Measurements from ENCODE around the gene COLGALT1.

Gene COLGALT1

GRCh38 chr19:17602217-17602616 is 46.8 kb downstream of the COLGALT1 start:
- DNase-seq = no peak

DNA sequence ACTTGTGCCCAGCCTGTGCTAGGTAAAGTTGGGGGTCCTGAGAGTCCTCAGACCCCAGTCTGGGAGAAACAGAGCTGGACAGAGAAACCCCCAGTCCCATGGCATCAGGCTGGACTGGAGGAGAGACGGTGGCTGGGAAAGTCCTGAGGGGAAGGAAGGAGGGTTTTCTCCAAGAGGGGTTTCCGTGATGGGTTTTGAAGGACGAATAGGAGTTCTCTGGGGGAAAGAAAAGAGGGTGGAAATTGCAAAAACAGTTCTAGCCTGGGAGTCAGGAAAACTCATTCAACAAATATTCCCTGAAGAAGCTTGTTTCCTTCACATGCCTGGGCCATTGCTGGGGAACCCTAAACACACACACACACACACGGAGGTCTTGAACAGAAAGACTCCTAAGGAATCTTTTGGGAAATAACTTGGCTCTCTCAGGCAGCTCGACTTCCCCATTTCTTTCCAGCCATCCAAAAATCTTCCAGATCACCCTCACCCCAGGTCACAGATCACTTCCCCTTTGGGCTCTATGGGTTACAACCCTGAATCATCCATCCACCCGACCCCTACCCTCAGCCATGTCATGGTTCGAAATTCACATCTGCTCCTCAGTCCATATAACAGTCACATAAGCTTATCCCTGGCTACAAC is 47.5 kb downstream of the COLGALT1 start:
- DNase-seq = no peak

GRCh38 chr19:17604372-17605025 is 49.0 kb downstream of the COLGALT1 start:
- no peak for DNase-seq

GRCh38 chr19:17605117-17605516 is 49.7 kb downstream of the COLGALT1 start:
- no peak for DNase-seq

GRCh38 chr19:17605761-17606589 is 50.5 kb downstream of the COLGALT1 start:
- peak; percentile 61 for DNase-seq

DNA sequence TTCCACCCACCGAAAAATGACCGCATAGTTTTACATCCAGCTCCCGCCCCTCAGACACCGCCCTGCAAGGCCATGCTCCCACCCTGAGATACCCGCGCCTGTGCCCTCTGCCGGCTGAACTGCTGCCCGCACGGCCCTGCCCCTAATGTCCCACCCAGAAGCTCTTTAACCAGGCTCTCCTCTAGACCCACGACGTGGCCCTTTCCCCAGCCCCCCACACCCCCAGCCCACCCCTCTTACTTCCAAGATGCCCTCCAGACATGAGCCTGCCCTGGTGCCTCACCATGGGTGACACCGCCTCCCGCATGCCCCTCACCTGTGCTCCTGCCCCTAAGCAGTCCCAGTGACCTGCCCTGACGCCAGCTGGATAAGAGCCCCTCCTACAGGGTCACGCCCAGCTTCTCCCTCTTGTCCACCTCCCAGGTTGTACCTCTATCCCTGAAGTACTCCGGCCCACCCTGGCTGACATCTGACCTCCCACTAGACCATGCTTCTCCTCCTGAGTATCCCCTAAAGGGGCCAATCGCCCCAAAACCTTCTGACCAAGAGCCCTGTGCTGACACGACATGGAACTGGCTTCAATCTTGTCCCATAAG is 51.2 kb downstream of the COLGALT1 start:
- no peak for DNase-seq

DNA sequence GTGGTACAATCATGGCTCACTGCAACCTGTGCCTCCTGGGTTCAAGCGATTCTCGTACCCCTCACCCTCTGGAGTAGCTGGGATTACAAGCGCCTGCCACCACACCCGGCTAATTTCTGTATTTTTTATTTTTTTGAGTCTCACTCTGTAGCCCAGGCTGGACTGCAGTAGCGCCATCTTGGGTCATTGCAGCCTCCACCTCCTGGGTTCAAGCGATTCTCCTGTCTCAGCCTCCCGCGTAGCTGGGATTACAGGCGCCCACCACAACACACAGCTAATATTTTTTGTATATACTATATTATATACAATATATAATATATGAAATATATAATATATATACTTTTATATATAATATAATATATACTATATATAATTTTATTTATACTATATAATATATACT is 52.5 kb downstream of the COLGALT1 start:
- no peak for DNase-seq

DNA sequence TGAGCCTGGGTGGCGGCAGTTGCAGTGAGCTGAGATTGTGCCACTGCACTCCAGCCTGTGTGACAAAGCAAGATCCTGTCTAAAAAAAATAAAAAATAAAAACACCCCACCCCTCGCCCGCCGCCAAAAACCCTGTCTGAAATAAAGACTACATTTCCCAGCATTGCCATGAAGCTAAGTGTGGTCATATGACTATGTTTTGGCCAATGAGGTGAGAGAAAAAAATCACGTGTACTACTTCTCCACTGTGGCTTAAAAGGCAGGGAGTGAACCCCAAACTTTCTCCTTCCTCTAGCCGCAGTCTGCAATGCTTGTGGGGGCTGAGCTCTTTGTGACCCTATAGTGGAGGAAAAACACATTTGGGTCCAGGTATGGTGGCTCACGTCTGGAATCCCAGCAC is 54.9 kb downstream of the COLGALT1 start:
- no peak for DNase-seq

- no peak for DNase-seq
Measured at GRCh38 chr19:17611462-17612244, 56.2 kb downstream of the COLGALT1 start.

DNA sequence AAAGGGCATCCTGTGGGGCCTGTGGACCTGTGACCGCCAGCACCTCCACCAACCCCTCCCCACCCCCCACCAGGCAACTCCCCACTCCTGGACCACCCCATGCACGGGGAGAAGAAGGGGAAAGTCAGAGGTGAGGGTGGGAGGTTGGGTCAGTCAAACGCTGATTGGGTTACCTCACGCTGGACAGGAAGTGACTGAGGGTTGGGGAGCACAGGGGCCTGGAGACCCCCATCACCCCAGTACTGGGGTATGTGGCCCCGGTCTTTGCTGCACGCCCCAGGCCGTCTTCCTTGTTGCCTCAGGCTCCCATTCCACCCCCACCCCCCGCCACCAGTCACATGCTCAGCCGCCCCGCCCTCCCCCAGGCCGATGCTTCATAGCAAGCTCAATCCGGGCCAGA is 59.0 kb downstream of the COLGALT1 start:
- no peak for DNase-seq

GRCh38 chr19:17615889-17616685 is 60.6 kb downstream of the COLGALT1 start:
- DNase-seq = no peak

DNA sequence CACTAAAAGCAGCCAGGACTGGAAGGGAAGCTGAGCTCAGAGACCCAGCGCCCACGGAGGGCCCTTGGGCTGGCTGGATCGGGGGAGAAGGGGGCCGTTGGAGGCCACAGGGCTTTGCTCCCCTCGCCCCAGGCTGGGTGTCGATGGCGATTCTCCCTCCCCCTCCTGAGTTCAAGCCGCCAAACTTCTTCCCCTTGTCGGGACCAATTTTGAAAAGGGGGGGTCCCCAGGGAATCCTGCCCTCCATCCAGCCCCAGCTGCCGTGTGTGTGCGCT is 61.2 kb downstream of the COLGALT1 start:
- no peak for DNase-seq

GRCh38 chr19:17616961-17617806 is 61.7 kb downstream of the COLGALT1 start:
- no peak for DNase-seq

DNA sequence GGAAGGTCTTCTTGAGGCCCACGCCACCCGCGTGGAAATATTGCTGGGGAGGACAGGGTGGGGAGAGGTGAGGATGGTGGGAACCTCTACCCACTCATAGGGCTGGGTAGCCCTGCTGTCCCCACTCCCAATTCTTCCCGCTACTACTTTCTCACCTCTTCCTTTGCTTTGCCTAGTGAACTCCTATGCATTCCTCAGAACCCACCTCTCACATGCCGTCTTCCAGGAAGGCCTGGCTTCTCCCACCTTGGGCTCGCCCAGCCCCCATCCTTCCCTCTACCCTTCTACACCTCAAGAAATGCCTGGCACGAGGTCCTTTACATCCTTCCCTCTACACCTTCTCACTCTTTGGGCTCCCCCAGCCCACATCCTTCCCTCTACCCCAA is 62.4 kb downstream of the COLGALT1 start:
- DNase-seq = no peak

DNA sequence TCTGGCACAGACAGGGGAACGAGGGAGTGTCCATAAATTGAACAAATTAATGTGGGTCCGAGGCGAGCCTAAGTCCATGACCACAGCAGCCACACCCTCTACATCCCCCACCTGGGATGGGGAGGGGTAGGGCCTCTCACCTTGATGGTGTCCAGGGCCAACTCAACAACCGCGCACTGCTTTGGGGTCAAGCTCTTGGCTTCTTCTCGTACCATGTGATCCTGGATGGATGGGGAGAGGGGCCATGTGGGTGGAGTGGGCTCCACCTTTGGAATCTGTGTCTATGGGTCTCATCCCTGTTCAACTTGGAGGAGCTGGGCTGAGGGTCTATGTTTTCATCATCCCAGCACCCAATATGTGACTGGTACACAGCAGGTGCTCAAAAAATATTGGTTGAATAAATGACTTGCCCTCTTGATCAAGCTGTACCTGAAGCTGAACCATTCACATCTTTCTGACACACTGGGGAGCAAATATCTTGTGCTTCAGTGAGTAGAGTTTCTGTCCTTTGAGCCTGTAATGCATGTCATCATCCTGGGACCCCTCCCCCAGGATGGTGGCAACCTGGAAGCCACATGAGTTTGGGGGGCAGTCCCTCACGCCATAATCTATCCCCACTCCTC is 62.9 kb downstream of the COLGALT1 start:
- DNase-seq = no peak

GRCh38 chr19:17618936-17619335 is 63.5 kb downstream of the COLGALT1 start:
- DNase-seq = no peak

DNA sequence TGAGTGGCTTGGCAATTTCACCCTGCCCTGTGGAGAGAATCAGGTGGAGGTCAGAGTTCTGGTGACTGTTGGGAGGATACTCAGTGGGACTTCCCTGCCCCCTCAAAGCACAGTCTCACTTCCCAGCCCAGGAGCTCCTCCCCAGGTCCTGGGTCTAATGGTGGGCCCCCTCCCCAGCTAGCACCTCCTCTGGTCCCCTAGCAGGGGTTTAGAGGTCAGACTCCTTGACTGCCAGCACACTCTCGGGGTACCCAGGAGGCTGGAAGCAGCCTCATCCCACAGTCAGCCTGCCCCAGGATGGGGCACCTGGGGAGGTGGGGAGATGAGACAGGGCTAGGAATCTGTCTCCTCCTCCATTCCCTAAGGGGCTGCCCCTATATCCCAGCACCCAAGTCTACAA is 65.2 kb downstream of the COLGALT1 start:
- DNase-seq = no peak

GRCh38 chr19:17623224-17623935 is 67.9 kb downstream of the COLGALT1 start:
- DNase-seq = no peak

DNA sequence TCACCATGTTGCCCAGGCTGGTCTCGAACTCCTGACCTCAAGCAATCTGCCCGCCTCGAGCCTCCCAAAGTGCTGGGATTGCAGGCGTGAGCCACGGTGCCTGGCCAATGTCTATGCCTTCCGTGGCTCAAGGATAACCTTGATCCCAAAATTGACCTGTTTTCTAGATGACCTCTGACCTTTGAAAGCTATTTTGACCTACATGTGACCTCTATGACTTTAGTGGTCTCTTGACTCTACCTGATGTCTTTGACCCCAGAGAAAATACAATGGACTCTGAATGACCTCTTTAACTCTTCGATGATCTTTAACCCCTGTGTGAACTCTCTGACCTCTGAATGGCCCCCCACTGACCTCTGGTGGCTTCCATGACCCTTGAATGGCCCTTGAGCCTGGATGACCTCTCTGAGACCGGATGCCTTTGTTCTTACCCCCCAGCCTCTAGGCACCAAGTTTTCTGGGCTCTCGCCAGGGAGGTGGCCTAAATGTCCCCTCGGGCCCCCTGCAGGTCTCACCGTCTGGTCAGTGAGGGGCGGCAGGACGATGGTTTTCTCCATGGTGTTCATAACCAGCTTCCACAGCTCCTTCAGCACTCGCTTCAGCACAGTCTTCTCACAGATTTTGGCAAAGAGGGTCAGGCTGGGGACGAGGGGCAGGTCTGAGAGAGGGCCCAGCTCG is 69.0 kb downstream of the COLGALT1 start:
- no peak for DNase-seq

GRCh38 chr19:17625043-17625442 is 69.6 kb downstream of the COLGALT1 start:
- DNase-seq = no peak
